DMS79 treated with DMSO at 0.1 percent for 48 hours (cell line): Measurements from ENCODE around the gene PTPN6.

ENCODE experiments used
- DNase-seq: peaks from one replicate; lab custom pipeline; 2025; lab: John Stamatoyannopoulos, UW

PTPN6 gene

DNA sequence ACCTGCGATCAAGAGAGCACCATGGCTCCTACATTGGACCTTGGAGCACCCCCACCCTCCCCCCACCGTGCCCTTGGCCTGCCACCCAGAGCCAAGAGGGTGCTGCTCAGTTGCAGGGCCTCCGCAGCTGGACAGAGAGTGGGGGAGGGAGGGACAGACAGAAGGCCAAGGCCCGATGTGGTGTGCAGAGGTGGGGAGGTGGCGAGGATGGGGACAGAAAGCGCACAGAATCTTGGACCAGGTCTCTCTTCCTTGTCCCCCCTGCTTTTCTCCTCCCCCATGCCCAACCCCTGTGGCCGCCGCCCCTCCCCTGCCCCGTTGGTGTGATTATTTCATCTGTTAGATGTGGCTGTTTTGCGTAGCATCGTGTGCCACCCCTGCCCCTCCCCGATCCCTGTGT, 9.4 kb upstream of the PTPN6 start:
- DNase-seq: no peak

DNA sequence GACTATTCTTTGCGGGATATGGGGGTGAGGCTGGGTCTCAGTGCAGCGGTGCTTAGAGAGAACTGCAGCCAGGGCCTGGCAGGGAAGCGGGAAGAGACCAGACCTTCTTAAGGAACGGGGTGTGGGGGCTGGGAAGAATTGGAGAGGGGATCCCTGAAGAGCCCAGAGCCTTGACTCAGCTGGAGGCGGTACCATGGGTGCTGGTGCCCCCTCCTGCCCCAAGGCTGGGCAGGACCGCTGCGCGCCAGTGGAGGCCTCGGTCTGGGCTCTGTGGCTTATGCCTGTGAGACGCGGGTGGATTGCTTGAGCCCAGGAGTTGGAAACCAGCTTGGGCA, 8.9 kb upstream of the PTPN6 start:
- DNase-seq: no peak

DNA sequence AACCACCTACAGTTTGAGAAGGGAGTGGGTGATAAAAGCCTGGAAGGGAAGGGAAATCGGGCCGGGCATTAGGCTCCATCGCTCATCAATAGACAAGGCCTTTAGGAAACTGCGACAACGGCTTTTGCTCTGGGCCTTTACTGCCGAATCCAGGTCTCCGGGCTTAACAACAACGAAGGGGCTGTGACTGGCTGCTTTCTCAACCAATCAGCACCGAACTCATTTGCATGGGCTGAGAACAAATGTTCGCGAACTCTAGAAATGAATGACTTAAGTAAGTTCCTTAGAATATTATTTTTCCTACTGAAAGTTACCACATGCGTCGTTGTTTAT, 7.8 kb upstream of the PTPN6 start:
- peak; percentile 94 for DNase-seq

DNA sequence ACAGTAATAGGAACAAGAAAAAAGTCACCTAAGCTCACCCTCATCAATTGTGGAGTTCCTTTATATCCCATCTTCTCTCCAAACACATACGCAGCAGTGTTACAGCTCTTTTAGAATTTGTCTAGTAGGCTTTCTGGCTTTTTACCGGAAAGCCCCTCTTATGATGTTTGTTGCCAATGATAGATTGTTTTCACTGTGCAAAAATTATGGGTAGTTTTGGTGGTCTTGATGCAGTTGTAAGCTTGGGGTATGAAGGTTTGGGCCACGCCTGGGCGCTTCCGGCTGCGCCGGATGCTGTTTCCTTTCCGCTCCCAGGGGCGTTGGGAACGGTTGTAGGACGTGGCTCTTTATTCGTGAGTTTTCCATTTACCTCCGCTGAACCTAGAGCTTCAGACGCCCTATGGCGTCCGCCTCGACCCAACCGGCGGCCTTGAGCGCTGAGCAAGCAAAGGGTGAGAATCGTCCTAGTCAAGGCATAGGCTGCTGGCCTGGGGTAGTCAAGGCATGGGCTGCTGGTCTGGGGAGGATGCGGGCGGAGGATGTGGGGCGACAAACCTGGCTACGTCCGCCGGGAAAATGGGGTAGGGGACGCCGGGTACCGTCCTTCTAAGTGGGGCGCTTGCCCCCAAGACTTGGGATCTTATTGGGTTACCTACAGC, 7.3 kb upstream of the PTPN6 start, which contains the start of the genes C12orf57 and RNU7-1:
Gene C12orf57, plus strand, starts transcription at position 301 of the 659 bp plus-strand sequence. Its CDS starts 100 bp downstream, at position 401.
Gene RNU7-1, plus strand, starts transcription at position 95 of the 659 bp plus-strand sequence.
- DNase-seq: peak; percentile 95

DNA sequence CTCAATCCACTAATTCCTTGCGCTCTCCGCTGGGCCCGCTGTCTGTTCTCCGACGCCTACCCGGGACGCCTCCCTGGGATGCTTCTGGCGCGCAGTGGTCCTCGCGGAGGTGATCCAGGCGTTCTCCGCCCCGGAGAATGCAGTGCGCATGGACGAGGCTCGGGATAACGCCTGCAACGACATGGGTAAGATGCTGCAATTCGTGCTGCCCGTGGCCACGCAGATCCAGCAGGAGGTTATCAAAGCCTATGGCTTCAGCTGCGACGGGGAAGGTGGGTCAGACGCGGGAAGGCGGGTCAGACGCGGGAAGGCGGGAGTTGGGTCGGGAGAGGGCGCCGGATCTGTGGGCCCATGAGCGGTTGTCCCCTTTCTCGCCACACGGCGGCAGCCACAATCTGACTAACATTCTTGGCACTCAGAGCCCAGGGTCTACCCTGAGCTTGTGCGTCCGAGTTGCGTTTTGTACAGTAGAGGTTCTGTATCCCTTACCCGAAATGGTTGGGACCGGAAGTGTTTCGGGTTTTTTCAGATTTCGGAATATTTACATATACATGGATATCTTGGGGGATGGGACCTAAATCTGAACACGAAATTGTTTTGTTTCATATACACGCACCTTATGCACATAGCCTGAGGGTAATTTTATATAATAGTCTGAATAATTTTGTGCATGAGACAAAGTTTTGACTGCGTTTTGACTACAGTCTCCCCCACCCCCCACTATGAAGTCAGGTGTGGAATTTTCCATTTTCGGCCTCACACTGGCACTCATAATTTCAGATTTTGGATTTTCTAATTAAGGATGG, 6.6 kb upstream of the PTPN6 start:
- peak; percentile 96 for DNase-seq

- no peak for DNase-seq
Measured at GRCh38 chr12:6945613-6946012, 5.5 kb upstream of the PTPN6 start.

GRCh38 chr12:6946033-6946919, 4.9 kb upstream of the PTPN6 start:
- DNase-seq: peak; percentile 95

DNA sequence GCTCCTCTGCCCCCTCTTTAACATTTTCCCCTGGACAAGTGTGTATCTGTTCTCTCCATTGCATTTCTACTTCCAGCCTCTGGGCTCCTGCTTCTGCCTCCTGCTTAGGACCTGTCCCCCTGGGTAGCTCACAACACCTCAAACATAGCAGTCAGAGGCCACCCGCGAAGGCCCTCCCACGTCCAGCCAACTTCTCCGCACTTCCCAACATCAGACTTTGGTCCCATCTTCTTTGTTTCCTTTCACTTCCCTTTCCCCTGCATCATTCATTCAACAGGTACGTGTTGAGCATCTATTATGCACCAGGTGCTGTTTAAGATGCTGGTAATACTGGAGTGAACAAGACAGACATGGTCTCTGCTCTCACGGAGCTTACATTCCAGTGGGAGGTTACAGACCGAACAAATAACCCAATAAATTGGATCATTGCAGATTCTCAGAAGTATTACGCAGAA, 4.2 kb upstream of the PTPN6 start:
- no peak for DNase-seq

DNA sequence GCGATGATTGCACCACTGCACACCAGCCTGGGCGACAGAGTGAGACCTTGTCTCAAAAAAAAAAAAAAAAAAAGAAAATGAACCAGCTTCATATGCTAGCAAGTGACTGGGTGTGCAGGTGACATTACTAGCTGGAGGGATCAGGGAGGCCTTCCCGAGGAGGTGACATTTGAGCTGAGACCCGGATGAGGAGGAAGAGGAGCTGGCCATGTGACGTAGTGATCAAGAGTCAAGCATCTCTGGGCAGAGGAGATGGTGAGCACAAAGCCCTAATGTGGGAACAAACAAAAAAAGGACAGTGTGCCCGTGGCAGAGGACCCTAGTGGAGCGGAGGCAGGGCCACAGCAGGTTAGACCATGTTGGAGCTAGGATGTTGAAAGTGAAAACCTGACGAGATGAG, 3.5 kb upstream of the PTPN6 start:
- no peak for DNase-seq

DNA sequence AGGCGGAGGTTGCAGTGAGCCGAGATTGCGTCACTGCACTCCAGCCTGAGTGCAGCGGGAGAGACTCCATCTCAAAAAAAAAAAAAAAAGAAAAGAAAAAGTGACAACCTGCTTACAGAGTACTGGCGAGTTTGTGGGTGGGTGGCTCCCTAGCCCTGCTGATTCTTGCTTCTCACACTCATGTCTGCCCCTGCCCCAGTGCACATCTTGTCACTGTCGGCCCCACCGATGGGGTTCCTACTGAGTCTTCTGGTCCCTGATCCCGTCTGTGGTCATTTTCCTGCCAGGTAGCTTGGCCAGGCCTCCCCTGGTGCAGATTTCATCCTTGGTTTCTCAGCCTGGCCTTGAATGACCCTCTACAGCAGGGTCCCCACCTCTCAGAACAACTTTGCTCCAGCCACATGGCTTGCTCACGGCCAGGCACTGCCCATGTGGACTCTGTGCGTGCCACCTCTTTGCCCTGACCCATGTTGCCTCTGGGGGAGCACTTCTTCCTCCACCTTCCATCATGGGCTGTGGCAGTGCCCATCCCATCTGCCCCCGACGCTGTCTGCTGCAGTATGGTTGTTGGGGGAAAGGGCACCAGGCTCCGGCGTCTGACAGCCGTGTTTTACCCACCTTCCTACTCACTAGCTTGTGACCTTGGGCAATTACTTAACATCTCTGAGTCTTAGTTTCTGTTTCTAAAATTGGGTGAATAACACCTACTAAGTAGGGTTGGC, 2.1 kb upstream of the PTPN6 start:
- DNase-seq: no peak

- no peak for DNase-seq
Measured at GRCh38 chr12:6950401-6950801, 755 bp upstream of the PTPN6 start.

DNA sequence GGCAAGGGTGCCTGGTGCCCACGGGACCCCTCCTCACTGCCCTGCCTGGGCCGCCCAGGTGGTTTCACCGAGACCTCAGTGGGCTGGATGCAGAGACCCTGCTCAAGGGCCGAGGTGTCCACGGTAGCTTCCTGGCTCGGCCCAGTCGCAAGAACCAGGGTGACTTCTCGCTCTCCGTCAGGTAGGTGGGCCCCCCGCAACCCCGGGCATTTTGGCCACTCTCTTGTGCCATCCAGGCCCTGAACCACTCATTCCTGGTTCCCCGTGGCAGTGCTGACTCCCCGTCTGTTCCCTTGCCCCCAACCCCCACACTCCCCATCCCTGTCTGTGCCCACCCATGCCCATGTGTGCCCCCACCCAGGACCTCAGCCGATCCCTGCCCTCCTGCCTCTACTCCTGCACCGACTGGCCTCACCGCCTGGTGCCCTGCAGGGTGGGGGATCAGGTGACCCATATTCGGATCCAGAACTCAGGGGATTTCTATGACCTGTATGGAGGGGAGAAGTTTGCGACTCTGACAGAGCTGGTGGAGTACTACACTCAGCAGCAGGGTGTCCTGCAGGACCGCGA, 480 bp downstream of the PTPN6 start:
- no peak for DNase-seq

DNA sequence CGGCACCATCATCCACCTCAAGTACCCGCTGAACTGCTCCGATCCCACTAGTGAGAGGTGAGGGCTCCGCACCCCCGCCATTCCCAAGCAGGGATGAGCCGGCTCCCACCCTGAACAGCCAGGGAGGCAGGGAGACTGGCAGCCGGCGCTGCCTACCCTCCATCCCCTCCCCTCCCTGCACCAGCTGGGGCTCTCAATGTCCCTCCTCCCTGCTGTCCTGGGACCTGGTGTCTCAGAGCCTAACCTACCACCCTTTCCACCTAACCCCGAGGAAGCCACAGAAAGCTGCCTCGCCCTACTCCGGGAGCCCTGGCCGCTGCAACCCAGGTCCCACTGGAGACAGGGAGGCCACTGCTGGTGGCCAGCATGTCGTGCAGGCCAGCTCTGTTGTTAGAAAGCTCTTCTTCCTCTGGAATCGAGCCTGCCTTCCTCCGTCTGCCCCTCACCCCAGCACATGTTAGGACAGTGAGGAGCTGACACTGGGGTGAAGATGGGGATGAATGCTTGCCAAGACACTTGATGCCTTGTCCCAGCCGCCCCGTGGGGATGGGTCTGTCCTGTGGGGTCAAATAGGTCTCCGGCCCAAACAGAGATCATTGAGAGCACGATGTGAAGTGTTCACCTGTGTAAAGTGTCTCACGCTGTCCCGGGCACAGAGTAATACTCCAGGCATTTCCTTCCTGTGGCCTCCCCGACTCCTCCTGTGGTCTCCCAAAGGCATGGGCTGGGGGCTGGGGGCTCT, 1.1 kb downstream of the PTPN6 start:
- DNase-seq: no peak

DNA sequence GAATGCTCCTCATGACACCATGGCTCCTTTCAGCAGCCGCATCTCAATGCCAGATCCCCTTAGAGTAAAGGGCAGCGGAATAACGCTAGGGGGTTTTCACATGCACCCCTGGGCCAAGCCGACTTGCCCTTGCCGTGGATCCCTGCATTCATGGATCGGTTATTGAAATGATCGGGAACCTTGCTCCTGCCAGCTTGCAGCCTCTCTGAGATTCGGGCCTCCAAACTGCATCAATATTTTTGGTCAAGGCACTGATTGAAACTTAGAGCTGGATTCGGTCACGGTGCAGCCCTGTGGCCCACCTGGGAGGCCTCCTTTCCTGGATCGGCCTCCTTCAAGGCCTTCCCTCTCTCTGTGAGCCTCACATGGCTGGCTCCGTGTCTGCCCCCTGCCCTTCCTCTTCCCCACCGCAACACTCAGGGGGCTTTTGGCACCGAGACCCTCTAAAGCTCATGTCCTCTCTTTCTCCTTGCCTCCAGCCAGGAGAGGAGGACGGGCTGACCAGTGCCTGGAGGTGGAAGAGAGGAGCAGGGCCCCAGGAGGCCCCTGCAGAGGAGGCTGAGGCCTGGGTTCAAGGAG, 1.8 kb downstream of the PTPN6 start:
- no peak for DNase-seq

- no peak for DNase-seq
Measured at GRCh38 chr12:6953442-6954315, 2.5 kb downstream of the PTPN6 start.

- no peak for DNase-seq
Measured at GRCh38 chr12:6954316-6955107, 3.4 kb downstream of the PTPN6 start.

DNA sequence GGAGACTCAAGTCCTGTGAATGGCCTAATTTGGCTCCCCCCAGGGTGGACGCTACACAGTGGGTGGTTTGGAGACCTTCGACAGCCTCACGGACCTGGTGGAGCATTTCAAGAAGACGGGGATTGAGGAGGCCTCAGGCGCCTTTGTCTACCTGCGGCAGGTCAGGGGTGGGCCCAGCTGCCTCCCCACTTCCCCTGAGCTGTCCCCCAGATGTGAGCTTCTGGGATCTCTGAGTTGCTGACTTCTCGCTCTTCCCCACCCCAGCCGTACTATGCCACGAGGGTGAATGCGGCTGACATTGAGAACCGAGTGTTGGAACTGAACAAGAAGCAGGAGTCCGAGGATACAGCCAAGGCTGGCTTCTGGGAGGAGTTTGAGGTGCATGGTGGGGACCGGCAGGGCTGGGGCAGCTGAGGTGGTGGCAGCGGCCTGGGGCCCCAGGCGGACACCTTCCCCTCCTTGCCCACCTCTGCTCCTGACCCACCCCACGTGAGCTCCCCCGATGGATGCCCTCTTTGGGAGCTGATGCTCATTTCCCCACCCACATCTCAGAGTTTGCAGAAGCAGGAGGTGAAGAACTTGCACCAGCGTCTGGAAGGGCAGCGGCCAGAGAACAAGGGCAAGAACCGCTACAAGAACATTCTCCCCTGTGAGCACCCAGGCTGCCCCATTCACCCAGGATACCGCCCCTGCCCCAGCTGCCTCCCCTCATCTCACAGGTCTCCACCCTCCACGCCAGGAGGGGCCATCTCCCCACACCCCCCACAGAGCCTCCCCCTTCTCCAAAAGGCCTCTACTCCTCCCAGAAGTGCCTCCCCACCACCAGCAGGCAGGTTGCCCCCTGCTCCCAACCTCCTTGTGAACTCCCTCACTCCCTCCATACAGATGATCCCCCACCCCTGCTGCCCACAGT, 4.2 kb downstream of the PTPN6 start:
- DNase-seq: no peak
